A549 (cell line): ENCODE data around the gene PTGFRN. TPM values are rescaled to one million over a fixed set of nuclear protein-coding genes. Genes with fewer than 3 reads are reported as not detected.

Source experiments
- ATAC-seq, 2 experiments: fragments of 200-7000 bp in 1 of 2; fragments of >200 bp in 1 of 2; cut with Nextera tagmentation in 1 of 2; cut with Tn5 transposase in 1 of 2; 3 replicates each; pipeline versions ENCODE4 v1.8.0 to v1.9.1; 2018 to 2020; ENCODE audit warnings: mild to moderate bottlenecking in 1 of 2, moderate library complexity in 1 of 2
- CTCF ChIA-PET: fragments of 300-600 bp; sonication (Branson Sonifier 250); formaldehyde crosslinking; extraction: SDS; loops from one replicate; lab custom pipeline; 2021; ENCODE audit warnings: antibody characterized with exemption, inconsistent platforms; lab: Yijun Ruan, JAX
- POLR2A ChIA-PET: fragments of 350-600 bp; formaldehyde crosslinking; extraction: SDS; loops from one replicate; lab custom pipeline; 2021; ENCODE audit warnings: antibody characterized with exemption, inconsistent platforms; lab: Yijun Ruan, JAX
- DNase-seq, 2 experiments: peaks; one replicate each; pipeline versions ENCODE4 v3.0.0 to v3.0.0-alpha.2; 2011 to 2016; ENCODE audit warnings: low read depth in 1 of 2, low spot score in 1 of 2
- FAIRE-seq: peaks from 2 replicates; lab custom pipeline; 2011; peaks lifted over from hg19 to GRCh38; lab: Jason Lieb, UNC
- H3K27ac ChIP-seq, 2 experiments: fragments of >200 bp; sonication (Bioruptor Twin); formaldehyde crosslinking; 3 replicates each; pipeline ENCODE4 v1.5.1; 2016 to 2017
- H3K4me1 ChIP-seq: fragments of >200 bp; sonication (Bioruptor Twin); formaldehyde crosslinking; 3 replicates; pipeline ENCODE4 v1.6.1; 2016
- H3K4me2 ChIP-seq: fragments of >200 bp; sonication (Bioruptor Twin); formaldehyde crosslinking; 3 replicates; pipeline ENCODE4 v1.6.1; 2016
- H3K4me3 ChIP-seq: fragments of >200 bp; sonication (Bioruptor Twin); formaldehyde crosslinking; 3 replicates; pipeline ENCODE4 v1.5.1; 2016
- H3K9me3 ChIP-seq: fragments of >200 bp; sonication (Bioruptor Twin); formaldehyde crosslinking; 3 replicates; pipeline ENCODE4 v1.6.1; 2016
- BHLHE40 ChIP-seq: IDR thresholded peaks from 2 replicates; pipeline ENCODE4 v1.6.1; 2012; ENCODE audit warnings: low read depth, low read length, inconsistent platforms
- CEBPB ChIP-seq, 2 experiments: fragments of >200 bp in 1 of 2; sonication (Bioruptor Twin) in 1 of 2; formaldehyde crosslinking in 1 of 2; IDR thresholded peaks; 2 replicates each; pipeline ENCODE4 v1.6.1; 2012 to 2016
- EP300 ChIP-seq, 2 experiments: fragments of >200 bp; sonication (Bioruptor Twin); formaldehyde crosslinking; IDR thresholded peaks; 2 replicates in 1 of 2; 3 replicates in 1 of 2; pipeline ENCODE4 v1.6.1; 2016 to 2017
- ESRRA ChIP-seq: fragments of 150-350 bp; IDR thresholded peaks from 2 replicates; pipeline ENCODE4 v1.6.1; 2014; ENCODE audit warnings: mild to moderate bottlenecking, low read length, borderline replicate concordance
- HEYL ChIP-seq: fragments of 250-450 bp; sonication (Bioruptor Pico); IDR thresholded peaks from 2 replicates; pipeline ENCODE4 v1.8.0; 2021; ENCODE audit warnings: mild to moderate bottlenecking, moderate library complexity
- HOXA7 ChIP-seq: fragments of 250-450 bp; sonication (Bioruptor Pico); IDR thresholded peaks from 2 replicates; pipeline ENCODE4 v1.5.0; 2020; ENCODE audit warnings: mild to moderate bottlenecking, moderate library complexity
- HOXB13 ChIP-seq: fragments of 250-450 bp; sonication (Bioruptor Pico); IDR thresholded peaks from 2 replicates; pipeline ENCODE4 v1.5.0; 2020; ENCODE audit warnings: low read depth, mild to moderate bottlenecking, moderate library complexity
- JUN ChIP-seq, 2 experiments: fragments of >200 bp; sonication (Bioruptor Twin); formaldehyde crosslinking; IDR thresholded peaks; 2 replicates in 1 of 2; 3 replicates in 1 of 2; pipeline ENCODE4 v1.6.1; 2016 to 2017
- MAZ ChIP-seq: fragments of 150-350 bp; IDR thresholded peaks from 2 replicates; pipeline ENCODE4 v1.6.1; 2014; ENCODE audit warnings: antibody characterized with exemption, low read depth, low read length, borderline replicate concordance
- MYC ChIP-seq: IDR thresholded peaks from 2 replicates; pipeline ENCODE4 v1.6.1; 2012; ENCODE audit warnings: mild to moderate bottlenecking, inconsistent platforms, low read length, improper control_type of control experiment, borderline replicate concordance
- PHF8 ChIP-seq: fragments of 200-600 bp; sonication (generic); IDR thresholded peaks from 2 replicates; pipeline ENCODE4 v1.6.1; 2016; ENCODE audit warnings: low read depth, mild to moderate bottlenecking, antibody characterized with exemption, moderate library complexity, borderline replicate concordance
- POLR2A ChIP-seq: IDR thresholded peaks from 2 replicates; pipeline ENCODE4 v1.6.1; 2012; ENCODE audit warnings: mild to moderate bottlenecking, low read length
- RARB ChIP-seq: fragments of 250-450 bp; sonication (Bioruptor Pico); IDR thresholded peaks from 2 replicates; pipeline ENCODE4 v1.8.0; 2021; ENCODE audit warnings: mild to moderate bottlenecking, moderate library complexity
- RFX5 ChIP-seq: fragments of 450-650 bp; IDR thresholded peaks from 2 replicates; pipeline ENCODE4 v1.7.1; 2014; ENCODE audit warnings: antibody characterized with exemption, mild to moderate bottlenecking, moderate library complexity
- RNF2 ChIP-seq: fragments of 200-600 bp; sonication (generic); IDR thresholded peaks from 2 replicates; pipeline ENCODE4 v1.6.1; 2016; ENCODE audit warnings: low read depth, mild to moderate bottlenecking, antibody characterized with exemption, moderate library complexity, borderline replicate concordance
- SMC3 ChIP-seq: fragments of >200 bp; sonication (Bioruptor Twin); formaldehyde crosslinking; IDR thresholded peaks from 3 replicates; pipeline ENCODE4 v1.6.1; 2018; ENCODE audit warnings: inconsistent platforms
- ZC3H11A ChIP-seq: fragments of 450-650 bp; IDR thresholded peaks from 2 replicates; pipeline ENCODE4 v1.6.1; 2014; ENCODE audit warnings: antibody characterized with exemption, mild to moderate bottlenecking
- ZFP36 ChIP-seq: fragments of 450-650 bp; IDR thresholded peaks from 2 replicates; pipeline ENCODE4 v1.6.1; 2014; ENCODE audit warnings: borderline replicate concordance; ENCODE audit not compliant: partially characterized antibody
- ZSCAN20 ChIP-seq: fragments of 250-450 bp; sonication (Bioruptor Pico); IDR thresholded peaks from 2 replicates; pipeline ENCODE4 v1.8.0; 2022; ENCODE audit warnings: mild to moderate bottlenecking, moderate library complexity
- WGBS: methylation state at CpG from one replicate; pipeline ENCODE4 v1.1.6; 2017; ENCODE audit errors: missing lambda C conversion rate; 5-methylcytosine and 5-hydroxymethylcytosine counted together
- polyA plus RNA-seq, 4 experiments: library from polyadenylated mRNA; depleted of rRNA in 3 of 4; stranded (reverse); fragments of >200 nt; fragmentation: RNase III in 1 of 4; extraction: RNeasy Plus Mini Kit Qiagen cat#74134 plus additional on column Dnase treatment in 1 of 4; gene quantifications; 2 replicates in 3 of 4; 3 replicates in 1 of 4; pipeline ENCODE4 v1.2.3, GENCODE V29; 2011 to 2017
- TF ChIP-seq, protein P1 (sequence below): fragments of >200 bp; sonication (Bioruptor Twin); formaldehyde crosslinking; IDR thresholded peaks from 3 replicates; pipeline ENCODE4 v1.5.1; 2016
- TF ChIP-seq, protein P2 (sequence below): fragments of 150-350 bp; IDR thresholded peaks from 2 replicates; pipeline ENCODE4 v1.6.1; 2014; ENCODE audit warnings: low read depth, mild to moderate bottlenecking, low read length
- TF ChIP-seq, protein P3 (sequence below): fragments of >200 bp; sonication (Bioruptor Twin); formaldehyde crosslinking; IDR thresholded peaks from 2 replicates; pipeline ENCODE4 v1.6.1; 2016
- TF ChIP-seq, protein P4 (sequence below): fragments of 450-650 bp; IDR thresholded peaks from 2 replicates; pipeline ENCODE4 v1.6.1; 2014; ENCODE audit warnings: antibody characterized with exemption
- TF ChIP-seq, protein P5 (sequence below): fragments of 250-450 bp; sonication (Bioruptor Pico); IDR thresholded peaks from 2 replicates; pipeline ENCODE4 v1.5.0; 2020; ENCODE audit warnings: low read depth, mild to moderate bottlenecking, moderate library complexity

The PTGFRN gene
- polyA plus RNA-seq, 2 of the 4 experiments (the other 2 are of a cell fraction): 17.4 to 39.0 TPM

DNA sequence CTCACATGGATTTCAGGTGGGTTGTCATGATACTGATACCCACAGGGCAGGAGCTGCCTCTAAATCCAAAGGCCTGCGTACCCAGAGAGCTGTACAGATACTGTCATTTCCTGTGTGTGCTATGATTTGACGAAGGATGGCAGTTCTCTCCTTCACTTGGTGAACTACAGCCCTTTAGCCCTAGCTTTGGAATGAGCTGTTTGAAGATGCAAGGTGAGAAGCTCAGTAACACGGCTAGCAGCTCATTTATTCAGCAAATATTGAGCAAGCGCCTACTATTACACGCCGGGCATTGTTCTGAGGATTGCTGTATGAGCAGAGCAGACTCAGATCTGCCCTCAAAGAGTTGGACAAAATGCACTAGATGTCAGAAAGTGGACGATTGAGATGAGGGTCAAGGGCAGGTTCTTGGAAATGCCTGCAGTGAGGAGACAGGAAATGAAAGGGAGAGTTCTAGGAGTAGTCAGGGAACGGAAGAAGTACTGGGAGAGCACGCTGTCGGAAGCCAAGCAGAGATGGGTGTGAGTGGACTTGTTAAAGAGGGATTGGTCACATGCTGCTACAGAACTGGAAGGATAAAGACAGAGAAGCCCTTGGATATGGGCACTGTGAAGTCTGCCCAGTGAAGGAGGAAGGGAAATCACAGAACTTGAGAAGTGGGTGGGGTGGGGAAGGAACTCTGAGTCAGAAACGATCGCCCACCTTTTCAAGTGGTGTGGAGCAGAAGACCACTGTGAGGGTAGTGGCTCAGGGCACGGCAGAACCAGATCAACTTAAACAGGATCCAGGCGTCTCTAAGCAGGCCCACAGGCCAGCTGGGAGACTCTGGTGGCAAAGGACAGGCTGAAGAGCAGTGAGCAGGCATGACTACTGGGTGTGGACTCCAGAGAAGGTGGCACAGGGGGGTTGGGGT, 7.1 kb downstream of the PTGFRN start:
- WGBS: 84% methylated on average over 13 of the region's 14 CpGs
- CTCF ChIA-PET: no interaction called here
- no peak for FAIRE-seq

DNA sequence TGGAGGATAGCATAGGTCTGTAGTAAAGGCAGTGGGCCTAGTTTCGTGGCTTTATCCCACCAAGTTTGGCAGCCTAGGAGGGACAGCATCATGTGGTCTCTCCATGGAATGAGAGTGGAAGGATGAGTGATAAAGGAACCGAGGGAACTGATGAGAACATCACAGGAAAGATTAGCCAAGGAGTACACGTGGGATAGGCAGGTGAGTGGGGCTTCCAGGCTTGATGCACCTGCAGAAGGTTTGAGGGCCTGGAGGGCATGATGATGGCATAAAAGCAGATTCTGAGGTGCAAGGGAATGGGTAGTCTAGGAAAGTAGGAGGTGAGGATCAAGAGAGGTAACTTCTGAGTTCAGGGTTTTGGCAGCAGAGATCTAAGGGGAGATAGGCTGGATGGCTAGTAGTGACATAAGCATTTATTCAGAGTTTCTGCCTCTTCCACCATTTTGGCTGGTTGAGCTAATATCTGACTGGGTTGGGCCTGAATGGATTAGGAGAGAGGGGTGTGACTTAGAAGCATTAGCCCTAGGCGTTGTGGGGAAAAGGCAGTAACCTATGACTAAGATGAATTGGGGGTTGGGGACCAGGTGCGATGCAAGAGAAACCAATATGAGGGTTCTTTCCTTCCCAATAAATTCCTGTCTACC, 9.1 kb downstream of the PTGFRN start:
- H3K4me1 ChIP-seq: peaks cover 24% of the 10 kb centered on the region
- FAIRE-seq (no peak), ATAC-seq (no peak), DNase-seq (no peak)
- CTCF ChIA-PET: interaction anchor here (1.0 to 1.2 kb wide), 2 partner anchors 13 to 63 kb away, joined by 3 read pairs; no protein-coding TSS in a partner anchor
- H3K9me3 ChIP-seq: no peaks in the 10 kb centered on the region
- 80% methylated on average over 5 of the region's 5 CpGs for WGBS
- no peak overlapping the region for H3K27ac ChIP-seq
- no peak overlapping the region for H3K4me2 ChIP-seq
- POLR2A ChIA-PET: no interaction called here
- TF ChIP-seq ZC3H11A (no peak), RFX5 (no peak), HOXA7 (CRISPR knock-in tag) (no peak), CEBPB (IDR thresholded peaks at IDR 0.05) (no peak), JUN (IDR thresholded peaks at IDR 0.05) (no peak), PHF8 (no peak), HEYL (CRISPR knock-in tag) (no peak), RNF2 (no peak), ZSCAN20 (CRISPR knock-in tag) (no peak), SMC3 (no peak), POLR2A (no peak), HOXB13 (CRISPR knock-in tag) (no peak), MYC (no peak)
- TF ChIP-seq, protein P1, sequence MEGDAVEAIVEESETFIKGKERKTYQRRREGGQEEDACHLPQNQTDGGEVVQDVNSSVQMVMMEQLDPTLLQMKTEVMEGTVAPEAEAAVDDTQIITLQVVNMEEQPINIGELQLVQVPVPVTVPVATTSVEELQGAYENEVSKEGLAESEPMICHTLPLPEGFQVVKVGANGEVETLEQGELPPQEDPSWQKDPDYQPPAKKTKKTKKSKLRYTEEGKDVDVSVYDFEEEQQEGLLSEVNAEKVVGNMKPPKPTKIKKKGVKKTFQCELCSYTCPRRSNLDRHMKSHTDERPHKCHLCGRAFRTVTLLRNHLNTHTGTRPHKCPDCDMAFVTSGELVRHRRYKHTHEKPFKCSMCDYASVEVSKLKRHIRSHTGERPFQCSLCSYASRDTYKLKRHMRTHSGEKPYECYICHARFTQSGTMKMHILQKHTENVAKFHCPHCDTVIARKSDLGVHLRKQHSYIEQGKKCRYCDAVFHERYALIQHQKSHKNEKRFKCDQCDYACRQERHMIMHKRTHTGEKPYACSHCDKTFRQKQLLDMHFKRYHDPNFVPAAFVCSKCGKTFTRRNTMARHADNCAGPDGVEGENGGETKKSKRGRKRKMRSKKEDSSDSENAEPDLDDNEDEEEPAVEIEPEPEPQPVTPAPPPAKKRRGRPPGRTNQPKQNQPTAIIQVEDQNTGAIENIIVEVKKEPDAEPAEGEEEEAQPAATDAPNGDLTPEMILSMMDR: no peak
- TF ChIP-seq, protein P2, sequence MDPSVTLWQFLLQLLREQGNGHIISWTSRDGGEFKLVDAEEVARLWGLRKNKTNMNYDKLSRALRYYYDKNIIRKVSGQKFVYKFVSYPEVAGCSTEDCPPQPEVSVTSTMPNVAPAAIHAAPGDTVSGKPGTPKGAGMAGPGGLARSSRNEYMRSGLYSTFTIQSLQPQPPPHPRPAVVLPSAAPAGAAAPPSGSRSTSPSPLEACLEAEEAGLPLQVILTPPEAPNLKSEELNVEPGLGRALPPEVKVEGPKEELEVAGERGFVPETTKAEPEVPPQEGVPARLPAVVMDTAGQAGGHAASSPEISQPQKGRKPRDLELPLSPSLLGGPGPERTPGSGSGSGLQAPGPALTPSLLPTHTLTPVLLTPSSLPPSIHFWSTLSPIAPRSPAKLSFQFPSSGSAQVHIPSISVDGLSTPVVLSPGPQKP: no peak
- TF ChIP-seq, protein P3, sequence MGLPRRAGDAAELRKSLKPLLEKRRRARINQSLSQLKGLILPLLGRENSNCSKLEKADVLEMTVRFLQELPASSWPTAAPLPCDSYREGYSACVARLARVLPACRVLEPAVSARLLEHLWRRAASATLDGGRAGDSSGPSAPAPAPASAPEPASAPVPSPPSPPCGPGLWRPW: no peak
- no peak overlapping the region for H3K4me3 ChIP-seq

More for the DNA sequence above, 7.1 kb downstream of the PTGFRN start:
- no peak for DNase-seq
- Histone ChIP-seq H3K4me1 (peaks cover 22% of the 10 kb centered on the region), H3K4me3 (no peak overlapping the region)
- TF ChIP-seq, protein P4, sequence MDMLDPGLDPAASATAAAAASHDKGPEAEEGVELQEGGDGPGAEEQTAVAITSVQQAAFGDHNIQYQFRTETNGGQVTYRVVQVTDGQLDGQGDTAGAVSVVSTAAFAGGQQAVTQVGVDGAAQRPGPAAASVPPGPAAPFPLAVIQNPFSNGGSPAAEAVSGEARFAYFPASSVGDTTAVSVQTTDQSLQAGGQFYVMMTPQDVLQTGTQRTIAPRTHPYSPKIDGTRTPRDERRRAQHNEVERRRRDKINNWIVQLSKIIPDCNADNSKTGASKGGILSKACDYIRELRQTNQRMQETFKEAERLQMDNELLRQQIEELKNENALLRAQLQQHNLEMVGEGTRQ: no peak
- TF ChIP-seq ZFP36 (no peak), RFX5 (no peak), EP300 (IDR thresholded peaks at IDR 0.05) (no peak), HOXB13 (CRISPR knock-in tag) (no peak), RARB (no peak), MAZ (no peak), ESRRA (no peak), BHLHE40 (no peak), ZSCAN20 (CRISPR knock-in tag) (no peak)
- TF ChIP-seq, protein P3: no peak
- TF ChIP-seq, protein P5, sequence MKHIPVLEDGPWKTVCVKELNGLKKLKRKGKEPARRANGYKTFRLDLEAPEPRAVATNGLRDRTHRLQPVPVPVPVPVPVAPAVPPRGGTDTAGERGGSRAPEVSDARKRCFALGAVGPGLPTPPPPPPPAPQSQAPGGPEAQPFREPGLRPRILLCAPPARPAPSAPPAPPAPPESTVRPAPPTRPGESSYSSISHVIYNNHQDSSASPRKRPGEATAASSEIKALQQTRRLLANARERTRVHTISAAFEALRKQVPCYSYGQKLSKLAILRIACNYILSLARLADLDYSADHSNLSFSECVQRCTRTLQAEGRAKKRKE: no peak
- TF ChIP-seq, all 56 proteins: peak for 0
- no peak for ATAC-seq
- Histone ChIP-seq H3K27ac (no peak overlapping the region), H3K4me2 (no peak overlapping the region), H3K9me3 (no peaks in the 10 kb centered on the region)
- POLR2A ChIA-PET: interaction anchor here (0.5 kb wide), 1 partner anchor 63 kb away, joined by 3 read pairs; no protein-coding TSS in a partner anchor
